A673 (cell line): ENCODE results near the gene CYTH1. TPM values are rescaled to one million over a fixed set of nuclear protein-coding genes. Genes with fewer than 3 reads are reported as not detected.

Experiments
- BruUV-seq: library from RNA; stranded (reverse); fragments of 400-500 nt; replicated peaks from 2 replicates; lab custom pipeline; 2021; lab: Mats Ljungman, UMichigan
- CTCF ChIA-PET: fragments of 300-600 bp; sonication (Branson Sonifier 250); formaldehyde crosslinking; loops from one replicate; lab custom pipeline; 2022; ENCODE audit warnings: antibody characterized with exemption; lab: Charles Lee
- POLR2A ChIA-PET: fragments of 300-600 bp; sonication (Branson Sonifier 250); formaldehyde crosslinking; loops from one replicate; lab custom pipeline; 2022; ENCODE audit warnings: antibody characterized with exemption; ENCODE audit not compliant: low non-redundant PET; lab: Charles Lee
- DNase-seq: peaks from one replicate; pipeline ENCODE4 v3.0.0-alpha.2; 2015; ENCODE audit warnings: low spot score
- H3K27ac ChIP-seq: fragments of 200-600 bp; sonication (generic); 2 replicates; pipeline ENCODE4 v1.5.1; 2016; ENCODE audit warnings: mixed run types, low read depth, mild to moderate bottlenecking, mixed read lengths, antibody characterized with exemption, low read length; ENCODE audit not compliant: poor library complexity, severe bottlenecking
- H3K27me3 ChIP-seq: fragments of 200-600 bp; sonication (generic); replicated peaks from 2 replicates; pipeline ENCODE4 v1.6.1; 2017; ENCODE audit warnings: mixed run types, low read depth, mild to moderate bottlenecking, mixed read lengths, antibody characterized with exemption, low read length; ENCODE audit not compliant: insufficient read depth, poor library complexity
- H3K36me3 ChIP-seq: fragments of 200-600 bp; sonication (generic); 2 replicates; pipeline ENCODE4 v1.6.1; 2016; ENCODE audit warnings: mixed run types, mild to moderate bottlenecking, mixed read lengths, antibody characterized with exemption, low read length; ENCODE audit not compliant: insufficient read depth, poor library complexity, severe bottlenecking
- H3K4me1 ChIP-seq: fragments of 200-600 bp; sonication (generic); 2 replicates; pipeline ENCODE4 v1.6.1; 2017; ENCODE audit warnings: mixed run types, mild to moderate bottlenecking, mixed read lengths, antibody characterized with exemption, low read length; ENCODE audit not compliant: insufficient read depth, poor library complexity, severe bottlenecking
- H3K4me3 ChIP-seq: fragments of 200-600 bp; sonication (generic); 2 replicates; pipeline ENCODE4 v1.5.1; 2016; ENCODE audit warnings: low read depth, mixed run types, mild to moderate bottlenecking, mixed read lengths, low read length; ENCODE audit not compliant: poor library complexity, severe bottlenecking
- H3K9me3 ChIP-seq: fragments of 200-600 bp; sonication (generic); 2 replicates; pipeline ENCODE4 v1.6.1; 2016; ENCODE audit warnings: mixed run types, low read depth, mild to moderate bottlenecking, mixed read lengths, antibody characterized with exemption, low read length; ENCODE audit not compliant: poor library complexity, severe bottlenecking
- CTCF ChIP-seq: fragments of 300-800, 200-600 bp; sonication (generic); conservative IDR thresholded peaks from 2 replicates; pipeline ENCODE4 v1.5.1; 2017; ENCODE audit warnings: low read depth, mild to moderate bottlenecking, antibody characterized with exemption, low read length, moderate library complexity, mixed read lengths
- EZH2 ChIP-seq: fragments of 200-600 bp; sonication (generic); IDR thresholded peaks from 2 replicates; pipeline ENCODE4 v1.6.1; 2017; ENCODE audit warnings: borderline replicate concordance, low read depth, mild to moderate bottlenecking, mixed read lengths, antibody characterized with exemption, low read length; ENCODE audit not compliant: poor library complexity, severe bottlenecking
- intact Hi-C: fragments of 100-400 bp; cut with micrococcal nuclease; formaldehyde crosslinking; loops from one replicate; pipeline ENCODE4 v1.10.0; 2022; ENCODE audit not compliant: unreplicated experiment
- total RNA-seq: library from RNA; stranded (reverse); gene quantifications from 2 replicates; pipeline ENCODE4 v1.2.3, GENCODE V29; 2021

The CYTH1 gene
- total RNA-seq, 1 experiment from 2014 or later, result 17.9 TPM

DNA sequence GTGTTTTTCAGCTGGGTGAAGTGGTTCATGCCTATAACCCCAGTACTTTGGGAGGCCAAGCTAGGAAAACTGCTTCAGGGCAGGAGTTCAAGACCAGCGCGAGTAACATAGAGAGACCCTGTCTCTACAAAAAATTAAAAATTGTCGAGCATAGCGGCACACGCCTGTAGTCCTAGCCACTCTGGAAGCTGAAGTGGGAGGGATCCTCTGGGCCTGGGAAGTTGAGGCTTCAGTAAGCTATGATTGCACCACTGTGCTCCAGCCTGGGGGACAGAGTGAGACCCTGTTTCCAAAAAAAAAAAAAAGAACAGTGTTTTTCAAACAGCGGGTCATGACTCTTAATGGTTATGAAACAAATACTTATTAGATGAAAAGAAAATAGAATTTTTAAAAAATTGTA lies 2.3 kb upstream of the CYTH1 start:
- H3K27me3 ChIP-seq, result no peaks in the 10 kb centered on the region
- no TSS peak for BruUV-seq
- H3K4me3 ChIP-seq, result no peak overlapping the region
- H3K36me3 ChIP-seq, result no peaks in the 10 kb centered on the region
- no peak for DNase-seq
- POLR2A ChIA-PET, result no interaction called here
- no peaks in the 10 kb centered on the region for H3K9me3 ChIP-seq
- H3K27ac ChIP-seq, result no peak overlapping the region
- H3K4me1 ChIP-seq, result peaks cover 14% of the 10 kb centered on the region
- intact Hi-C loops, result no loop called here
- no peak for TF ChIP-seq CTCF
- no peak for TF ChIP-seq EZH2
- CTCF ChIA-PET, result no interaction called here

DNA sequence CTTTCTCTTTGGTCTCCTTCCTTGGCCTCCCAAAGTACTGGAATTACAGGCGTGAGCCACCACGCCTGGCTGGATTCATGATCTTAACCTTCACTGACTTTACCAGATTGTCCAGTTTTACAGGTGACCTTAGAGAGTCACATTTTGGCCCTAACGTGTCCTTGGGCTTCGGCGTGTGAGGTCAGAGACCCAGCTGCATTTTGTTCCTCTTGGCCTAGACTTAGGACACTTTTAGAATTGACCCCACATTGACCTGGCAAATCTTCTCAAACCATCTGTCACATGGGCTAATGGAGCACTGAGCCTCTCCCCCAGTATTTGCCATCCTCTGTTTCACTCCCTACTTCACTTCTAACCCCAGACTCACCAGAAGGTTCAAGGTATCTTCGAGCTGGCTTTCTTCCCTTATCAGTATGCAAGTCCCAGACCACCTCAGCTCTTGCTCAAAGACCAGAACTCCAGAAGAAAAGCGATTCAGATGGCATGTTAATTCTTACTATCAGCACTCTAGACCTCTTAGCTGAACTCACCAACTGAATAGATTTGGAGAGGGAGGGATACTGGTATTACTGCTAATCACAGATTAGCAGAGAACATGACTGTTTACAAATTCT lies 1.7 kb upstream of the CYTH1 start:
- intact Hi-C loops, result no loop called here
- H3K27me3 ChIP-seq, result no peaks in the 10 kb centered on the region
- H3K4me1 ChIP-seq, result peaks cover 9% of the 10 kb centered on the region
- H3K27ac ChIP-seq, result no peak overlapping the region
- no peak for TF ChIP-seq EZH2
- no peak for TF ChIP-seq CTCF
- no peak for DNase-seq
- ChIA-PET CTCF (no interaction called here), POLR2A (no interaction called here)
- H3K4me3 ChIP-seq, result no peak overlapping the region
- no peaks in the 10 kb centered on the region for H3K9me3 ChIP-seq
- BruUV-seq, result no TSS peak
- no peaks in the 10 kb centered on the region for H3K36me3 ChIP-seq

- Histone ChIP-seq H3K9me3 (no peaks in the 10 kb centered on the region), H3K4me3 (peak overlapping the region; percentile 98), H3K27ac (peak overlapping the region; percentile 83), H3K36me3 (no peaks in the 10 kb centered on the region), H3K4me1 (peaks cover 4% of the 10 kb centered on the region), H3K27me3 (no peaks in the 10 kb centered on the region)
- TF ChIP-seq CTCF, result no peak
- TF ChIP-seq EZH2, result no peak
- peak; percentile 63 for DNase-seq
- ChIA-PET CTCF (no interaction called here), POLR2A (no interaction called here)
- intact Hi-C loops, result no loop called here
- BruUV-seq, result no TSS peak
Observed at GRCh38 chr17:78781104-78781892, 775 bp downstream of the CYTH1 start.
